ENCODE results near the gene CYP2A7.
"Not testable (repeated sequence)": the region's sequence is repeated elsewhere in the genome, so short reads cannot be mapped to it uniquely, and the experiment has no call there.

CYP2A7 gene

GRCh38 chr19:40843653-40844052 is 38.4 kb downstream of the CYP2A7 start:
- peak in 1 of 56 donors; percentile 8 for DNase-seq

- DNase-seq = not testable (repeated sequence)
These were observed 38.9 kb downstream of the CYP2A7 start for GRCh38 chr19:40842997-40843652.

GRCh38 chr19:40842012-40842411 is 40.0 kb downstream of the CYP2A7 start:
- DNase-seq = not testable (repeated sequence)

DNA sequence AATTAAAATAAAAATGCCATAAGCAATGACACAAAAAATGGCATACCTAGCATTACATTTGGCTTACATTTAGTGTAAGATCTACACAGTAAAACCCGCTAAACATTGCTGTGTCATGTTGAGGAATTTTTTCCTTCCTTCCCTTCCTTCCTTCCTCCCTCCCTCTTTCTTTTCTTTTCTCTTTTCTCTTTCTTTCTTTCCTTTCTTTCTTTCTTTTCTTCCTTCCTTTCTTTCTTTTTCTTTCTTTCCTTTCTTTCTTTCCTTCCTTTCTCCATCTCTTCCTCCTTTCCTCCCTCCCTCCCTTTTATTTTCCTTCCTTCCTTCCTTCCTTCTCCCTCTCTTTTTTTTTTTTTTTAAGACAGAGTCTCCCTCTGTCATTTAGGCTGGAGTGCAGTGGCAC is 43.6 kb downstream of the CYP2A7 start:
- not testable (repeated sequence) for DNase-seq

- no peak for DNase-seq
These were observed 45.1 kb downstream of the CYP2A7 start for GRCh38 chr19:40836754-40837429.

DNA sequence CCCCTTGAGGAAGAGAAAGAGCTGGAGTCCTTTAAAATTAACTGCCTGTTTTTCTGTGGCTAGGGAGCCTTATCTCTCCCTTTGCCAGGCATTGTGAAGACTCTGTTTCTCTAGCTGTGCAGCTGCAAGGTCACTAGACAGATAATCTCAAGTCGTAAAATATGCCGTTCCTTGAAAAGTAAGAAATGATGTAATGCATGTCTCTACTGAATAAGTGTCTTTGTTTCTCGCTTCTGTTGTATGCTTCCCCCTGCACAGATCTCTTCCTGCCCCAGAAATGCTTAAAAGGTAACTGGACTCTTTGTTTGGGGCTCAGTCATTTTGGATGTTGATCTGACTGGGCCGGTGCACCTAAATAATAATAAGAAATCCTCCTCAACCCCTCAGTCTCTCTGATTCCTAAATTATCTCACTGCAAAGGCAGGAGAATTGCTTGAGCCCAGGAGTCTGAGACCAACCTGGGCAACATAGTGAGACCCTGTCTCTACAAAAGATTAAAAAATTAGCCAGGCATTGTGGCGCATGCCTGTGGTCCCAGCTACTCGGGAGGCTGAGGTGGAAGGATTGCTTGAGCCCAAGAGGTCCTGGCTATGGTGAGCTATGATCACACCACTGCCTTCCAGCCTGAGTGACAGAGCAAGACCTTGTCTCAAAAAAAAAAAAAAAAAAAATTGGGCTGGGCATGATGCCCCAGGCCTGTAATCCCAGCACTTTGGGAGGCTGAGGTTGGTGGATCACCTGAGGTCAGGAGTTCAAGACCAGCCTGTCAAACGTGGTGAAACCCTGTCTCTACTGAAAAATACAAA is 48.1 kb downstream of the CYP2A7 start:
- DNase-seq = not testable (repeated sequence)

- DNase-seq = not testable (repeated sequence)
These were observed 49.6 kb downstream of the CYP2A7 start for GRCh38 chr19:40832431-40832790.

DNA sequence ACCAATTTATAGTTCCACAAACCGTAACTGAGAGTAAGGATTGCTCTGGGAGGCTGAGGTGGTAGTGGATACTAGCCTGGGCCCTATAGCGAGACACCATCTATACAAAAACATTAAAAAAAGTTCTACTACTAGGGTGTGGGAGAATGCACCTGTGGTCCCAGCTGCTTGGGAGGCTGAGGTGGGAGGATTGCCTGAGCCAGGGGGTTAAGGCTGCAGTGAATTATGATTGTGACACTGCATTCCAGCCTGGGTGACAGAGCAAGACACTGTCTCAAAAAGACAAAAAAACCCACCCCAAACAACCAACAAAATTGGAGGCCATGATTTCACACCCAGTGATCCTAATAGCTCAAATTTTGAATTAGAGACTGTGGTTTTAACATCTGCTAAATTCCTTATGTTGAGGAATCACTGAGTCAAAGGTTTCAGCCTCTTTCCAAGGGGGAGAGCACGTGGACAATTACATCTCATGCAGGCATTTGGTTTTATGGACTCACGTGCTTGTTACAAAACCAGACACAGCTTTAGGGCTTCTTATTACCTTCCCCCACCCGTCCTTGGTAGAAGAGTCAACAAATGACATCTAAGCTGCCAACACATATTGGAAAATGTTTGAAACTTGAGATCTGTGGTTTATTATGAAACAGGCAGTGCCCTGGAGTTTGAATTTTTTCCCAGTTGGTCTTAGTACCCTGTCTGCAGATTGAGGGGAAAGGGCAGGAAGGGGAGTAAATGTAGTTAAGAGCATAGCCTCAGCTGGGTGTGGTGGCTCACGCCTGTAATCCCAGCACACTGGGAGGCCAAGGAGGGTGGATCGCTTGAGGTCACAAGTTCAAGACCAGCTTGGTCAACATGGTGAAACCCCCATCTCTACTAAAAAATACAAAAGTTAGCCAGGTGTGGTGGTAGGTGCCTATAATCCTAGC is 50.3 kb downstream of the CYP2A7 start:
- no peak for DNase-seq

GRCh38 chr19:40830741-40831140 is 51.3 kb downstream of the CYP2A7 start:
- not testable (repeated sequence) for DNase-seq

DNA sequence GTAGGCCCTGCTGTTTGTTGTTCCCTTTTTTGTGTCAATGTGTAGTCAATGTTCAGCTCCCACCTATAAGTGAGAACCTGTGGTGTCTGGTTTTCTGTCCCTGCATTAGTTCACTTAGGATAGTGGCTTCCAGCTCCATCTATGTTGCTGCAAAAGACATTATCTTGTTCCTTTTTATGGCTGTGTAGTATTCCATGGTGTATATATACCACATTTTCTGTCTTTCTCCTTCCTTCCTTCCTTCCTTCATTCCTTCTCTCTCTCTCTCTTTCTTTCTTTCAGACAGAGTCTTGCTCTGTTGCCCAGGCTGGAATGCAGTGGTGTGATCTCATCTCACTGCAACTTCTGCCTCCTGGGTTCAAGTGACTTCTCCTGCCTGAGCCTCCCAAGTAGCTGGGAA is 52.8 kb downstream of the CYP2A7 start:
- no peak for DNase-seq

DNA sequence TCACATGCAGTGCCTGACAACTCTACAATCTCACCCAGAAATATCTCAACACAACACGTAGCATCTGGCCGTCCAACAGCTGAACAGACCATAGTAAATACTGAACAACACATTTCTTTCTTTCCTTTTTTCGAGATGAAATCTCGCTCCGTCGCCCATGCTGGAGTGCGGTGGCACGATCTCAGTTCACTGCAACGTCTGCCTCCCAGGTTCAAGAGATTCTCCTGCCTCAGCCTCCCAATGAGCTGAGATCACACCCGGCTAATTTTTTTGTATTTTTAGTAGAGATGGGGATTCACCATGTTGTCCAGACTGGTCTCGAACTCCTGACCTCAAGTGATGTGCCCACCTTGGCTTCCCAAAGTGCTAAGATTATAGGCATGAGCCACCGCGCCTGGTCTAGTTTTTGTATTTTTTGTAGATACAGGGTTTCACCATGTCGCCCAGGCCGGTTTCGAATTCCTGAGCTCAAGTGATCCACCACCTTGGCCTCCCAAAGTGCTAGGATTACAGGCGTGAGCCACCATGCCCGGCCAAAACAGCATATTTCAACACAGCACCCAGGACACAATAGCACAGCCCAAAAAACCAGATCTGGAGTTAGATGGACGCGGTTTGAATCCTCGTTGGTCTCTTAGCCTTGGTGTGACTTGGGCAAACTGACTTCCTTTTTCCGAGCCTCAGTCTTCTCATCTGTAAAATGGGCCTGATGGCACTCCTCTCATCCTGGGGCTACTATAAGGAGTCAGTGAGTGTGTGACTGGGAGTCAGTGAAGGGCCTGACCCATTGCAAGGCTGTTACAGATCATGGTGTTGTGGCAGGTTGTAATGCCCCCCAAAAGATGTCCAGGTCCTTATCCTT is 54.4 kb downstream of the CYP2A7 start:
- DNase-seq = peak in 1 of 56 donors; percentile 14

DNA sequence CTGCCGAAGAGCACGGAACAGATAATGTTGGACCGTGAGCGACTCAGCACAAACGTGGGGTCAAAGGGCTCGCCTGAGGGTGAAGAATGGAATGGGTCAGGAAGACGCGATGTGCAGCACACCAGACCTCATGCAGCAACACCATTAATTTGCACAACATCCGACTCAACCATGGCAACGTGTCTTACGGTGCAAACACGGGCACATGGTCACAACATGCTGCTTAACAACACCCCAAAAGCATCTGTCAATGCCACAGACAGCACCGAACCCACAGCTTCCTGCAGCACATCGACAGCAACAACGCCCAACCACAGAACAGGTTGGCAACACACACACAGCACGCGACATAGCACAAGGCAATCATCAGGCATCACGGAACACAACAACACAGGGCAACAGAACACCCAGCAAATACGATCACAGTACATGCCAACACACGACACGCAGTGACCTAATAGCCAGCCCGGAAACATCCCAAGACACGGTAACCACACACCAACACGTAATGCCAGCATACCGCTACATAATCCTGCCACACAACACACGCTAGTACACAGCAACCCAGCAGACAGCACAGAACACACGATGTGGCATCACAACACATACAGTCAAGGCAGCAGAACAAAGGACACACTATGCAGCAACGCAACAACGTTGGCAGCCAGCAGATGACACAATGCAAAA is 55.2 kb downstream of the CYP2A7 start:
- DNase-seq = peak in 2 of 56 donors; percentile 25 to 29

DNA sequence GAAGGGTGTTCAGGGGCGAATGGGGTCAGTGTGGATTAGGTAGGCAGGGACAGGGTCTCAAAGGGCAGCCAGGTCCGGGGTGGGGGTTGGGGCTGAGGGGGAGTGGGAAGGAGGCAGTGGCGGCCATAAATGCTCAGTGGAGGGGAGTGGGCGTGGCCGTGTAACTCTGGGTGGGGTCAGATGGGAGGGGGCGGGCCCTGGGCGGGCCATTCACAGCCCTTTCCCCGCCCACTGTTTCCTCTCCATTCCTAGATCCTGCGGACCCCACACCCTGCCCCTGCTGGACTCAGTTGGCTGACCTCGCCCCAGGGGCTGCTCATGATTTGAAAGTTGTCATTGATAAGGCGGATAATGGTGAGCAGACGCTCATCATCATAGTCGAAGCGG is 55.7 kb downstream of the CYP2A7 start:
- DNase-seq = not testable (repeated sequence)

DNA sequence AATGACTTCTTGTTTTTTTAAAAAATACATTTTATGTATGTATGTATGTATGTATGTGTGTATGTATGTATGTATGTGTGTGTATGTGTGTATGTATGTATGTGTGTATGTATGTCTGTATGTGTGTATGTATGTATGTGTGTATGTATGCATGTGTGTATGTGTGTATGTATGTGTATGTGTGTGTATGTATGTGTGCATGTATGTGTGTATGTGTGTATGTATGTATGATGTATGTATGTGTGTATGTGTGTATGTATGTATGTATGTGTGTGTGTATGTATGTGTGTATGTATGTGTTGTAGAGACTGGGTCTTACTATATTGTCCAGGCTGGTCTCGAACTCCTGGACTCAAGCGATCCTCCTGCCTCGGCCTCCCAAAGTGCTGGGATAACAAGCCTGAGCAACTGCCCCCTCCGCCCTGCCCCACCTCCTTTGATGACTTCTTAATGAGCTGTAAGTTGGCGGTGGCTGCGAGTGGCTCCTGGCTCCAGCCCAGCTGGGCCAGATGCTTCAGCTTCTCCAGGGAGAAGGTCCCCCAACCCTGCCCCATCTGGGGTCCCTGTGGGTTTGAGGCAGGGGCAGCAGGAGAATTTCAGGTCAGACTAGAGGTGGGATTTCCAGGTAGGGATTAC is 56.5 kb downstream of the CYP2A7 start:
- not testable (repeated sequence) for DNase-seq

Measured in nucleus accumbens (tissue), 56 donors.